Retinal pigment epithelial cell (primary cell): ENCODE measurements around the gene THRB.
A peak's percentile ranks its signal among the peaks of the same experiment; 100 is the strongest.

ENCODE experiments used
- DNase-seq: peaks from one replicate; pipeline ENCODE4 v3.0.0-alpha.2; 2010; ENCODE audit warnings: low read depth
- H3K4me3 ChIP-seq: 2 replicates; pipeline ENCODE4 v1.5.1; 2011; ENCODE audit warnings: mild to moderate bottlenecking, low read length, control low read depth, moderate library complexity
- CTCF ChIP-seq: conservative IDR thresholded peaks from 2 replicates; pipeline ENCODE4 v1.5.1; 2011; ENCODE audit warnings: low read depth, low read length, control low read depth, inconsistent platforms

Gene THRB

GRCh38 chr3:24294150-24294549 lies 200.5 kb downstream of the THRB start:
- no peak overlapping the region for H3K4me3 ChIP-seq
- no peak for DNase-seq
- TF ChIP-seq CTCF = no peak

- no peak overlapping the region for H3K4me3 ChIP-seq
- no peak for DNase-seq
- no peak for TF ChIP-seq CTCF
Measured at GRCh38 chr3:24291646-24292045, 203.0 kb downstream of the THRB start.

- no peak for DNase-seq
- no peak overlapping the region for H3K4me3 ChIP-seq
Measured at GRCh38 chr3:24290596-24290995, 204.1 kb downstream of the THRB start.

GRCh38 chr3:24288496-24289236 lies 206.0 kb downstream of the THRB start:
- no peak for DNase-seq
- no peak for TF ChIP-seq CTCF

More at GRCh38 chr3:24290596-24290995, 204.1 kb downstream of the THRB start:
- TF ChIP-seq CTCF = no peak

GRCh38 chr3:24287755-24288450 lies 206.7 kb downstream of the THRB start:
- DNase-seq = peak; percentile 3
- TF ChIP-seq CTCF = no peak
- no peak overlapping the region for H3K4me3 ChIP-seq

More at GRCh38 chr3:24288496-24289236, 206.0 kb downstream of the THRB start:
- H3K4me3 ChIP-seq = no peak overlapping the region

- H3K4me3 ChIP-seq = no peak overlapping the region
- TF ChIP-seq CTCF = no peak
- no peak for DNase-seq
Measured at GRCh38 chr3:24286405-24286804, 208.2 kb downstream of the THRB start.

- DNase-seq = no peak
Measured at GRCh38 chr3:24278543-24278942, 216.1 kb downstream of the THRB start.

More at GRCh38 chr3:24278543-24278942, 216.1 kb downstream of the THRB start:
- no peak overlapping the region for H3K4me3 ChIP-seq
- TF ChIP-seq CTCF = no peak
